GM18858 (cell line): ENCODE results near the gene WHRN.

Experiments
- ATAC-seq: cut with Tn5 transposase; IDR thresholded peaks from one replicate; pipeline ENCODE4 v1.9.1; 2021; ENCODE audit not compliant: unreplicated experiment

Gene WHRN

GRCh38 chr9:114450833-114451706, 54.2 kb downstream of the WHRN start:
- ATAC-seq, result no peak

GRCh38 chr9:114450181-114450580, 55.1 kb downstream of the WHRN start:
- no peak for ATAC-seq

- no peak for ATAC-seq
These were observed 56.0 kb downstream of the WHRN start for GRCh38 chr9:114449236-114449635.

DNA sequence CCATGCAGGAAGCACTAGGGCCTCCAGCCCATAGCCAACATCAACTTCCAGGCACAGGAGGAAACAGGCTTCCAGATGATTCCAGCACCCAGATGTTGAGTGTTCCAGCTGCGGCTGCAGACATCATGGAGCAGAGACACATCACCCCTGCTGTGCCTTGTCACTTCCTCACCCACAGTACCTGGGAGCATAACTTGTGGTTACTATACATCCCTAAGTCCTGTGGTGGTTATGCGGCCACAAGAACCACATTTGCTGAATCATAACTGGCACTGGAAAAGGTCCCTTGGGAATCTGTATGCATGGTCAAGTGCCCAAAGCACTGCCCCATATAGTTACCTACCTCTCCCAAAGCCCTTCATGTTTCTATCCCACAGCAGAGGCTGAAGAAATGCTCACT, 56.6 kb downstream of the WHRN start:
- ATAC-seq, result no peak

DNA sequence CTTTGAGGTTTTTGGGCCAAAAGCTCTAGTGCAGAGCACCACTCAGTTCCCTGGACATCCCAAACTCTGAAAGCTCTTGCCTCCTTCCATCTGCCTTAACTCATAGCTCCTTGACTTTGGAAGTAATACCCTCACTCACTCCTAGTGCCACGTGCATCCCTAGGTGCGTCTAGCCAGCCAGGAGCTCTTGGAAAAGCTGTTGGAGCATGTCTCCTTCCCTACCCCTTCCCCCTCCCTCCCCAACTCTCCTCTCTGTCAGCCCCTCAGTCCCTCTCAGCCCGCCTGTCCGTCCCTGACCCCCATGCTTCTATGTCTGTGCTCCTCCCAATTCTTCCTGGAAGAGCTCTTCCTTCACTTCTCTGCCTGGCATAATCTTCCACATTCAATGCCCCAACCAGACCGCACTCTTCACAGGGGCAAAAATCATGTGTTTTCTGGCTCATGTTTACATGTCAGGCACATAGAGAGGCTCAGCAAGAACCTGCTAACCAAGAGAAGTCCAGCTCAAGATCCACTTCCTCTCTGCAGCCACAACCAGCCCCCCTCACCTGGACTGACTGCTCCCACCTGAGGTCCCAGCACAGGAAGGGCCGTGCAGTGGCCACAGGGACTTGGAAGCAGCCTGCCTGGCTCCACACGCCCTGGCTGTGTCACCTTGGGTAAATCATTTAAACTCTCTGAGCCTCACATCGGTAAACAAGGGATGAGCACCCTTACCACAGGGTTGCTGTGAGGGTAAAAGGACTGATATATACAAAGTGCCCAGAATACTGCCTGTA, 58.4 kb downstream of the WHRN start:
- no peak for ATAC-seq

DNA sequence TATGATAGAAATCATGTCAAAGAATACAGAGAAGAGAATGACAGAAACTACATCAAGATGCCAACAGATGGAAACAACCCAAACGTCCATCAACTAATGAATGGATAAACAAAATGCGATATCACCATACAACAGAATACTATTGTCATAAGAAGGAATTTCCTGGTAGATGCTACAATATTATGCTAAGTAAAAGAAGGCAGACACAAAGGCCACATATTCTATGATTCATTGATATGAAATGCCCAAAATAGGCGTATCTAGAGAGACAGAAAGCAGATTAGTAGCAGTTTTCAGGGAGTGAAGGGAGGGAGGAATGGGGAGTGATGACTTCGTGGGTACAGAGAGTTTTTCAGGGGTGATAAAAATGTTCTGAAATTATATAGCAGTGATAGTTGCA, 59.2 kb downstream of the WHRN start:
- ATAC-seq, result no peak

GRCh38 chr9:114445616-114446015, 59.7 kb downstream of the WHRN start:
- no peak for ATAC-seq

DNA sequence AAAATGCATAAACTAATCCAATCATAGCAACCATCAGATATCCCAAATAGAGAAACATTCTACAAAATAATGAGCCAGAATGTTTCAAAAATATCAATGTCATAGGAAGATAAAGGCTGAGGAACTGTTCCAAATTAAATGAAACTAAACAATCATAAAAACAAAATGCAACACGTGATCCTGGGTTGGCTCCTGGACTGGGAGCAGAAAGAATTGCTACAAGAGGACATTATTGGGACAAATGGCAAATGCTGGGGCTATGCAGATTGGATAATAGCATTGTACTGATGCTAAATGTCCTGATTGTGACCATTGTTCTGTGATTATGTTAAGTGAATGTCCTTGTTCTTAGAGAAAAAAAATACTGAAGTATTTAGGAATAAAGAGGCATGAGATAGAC, 63.3 kb downstream of the WHRN start:
- ATAC-seq, result no peak

DNA sequence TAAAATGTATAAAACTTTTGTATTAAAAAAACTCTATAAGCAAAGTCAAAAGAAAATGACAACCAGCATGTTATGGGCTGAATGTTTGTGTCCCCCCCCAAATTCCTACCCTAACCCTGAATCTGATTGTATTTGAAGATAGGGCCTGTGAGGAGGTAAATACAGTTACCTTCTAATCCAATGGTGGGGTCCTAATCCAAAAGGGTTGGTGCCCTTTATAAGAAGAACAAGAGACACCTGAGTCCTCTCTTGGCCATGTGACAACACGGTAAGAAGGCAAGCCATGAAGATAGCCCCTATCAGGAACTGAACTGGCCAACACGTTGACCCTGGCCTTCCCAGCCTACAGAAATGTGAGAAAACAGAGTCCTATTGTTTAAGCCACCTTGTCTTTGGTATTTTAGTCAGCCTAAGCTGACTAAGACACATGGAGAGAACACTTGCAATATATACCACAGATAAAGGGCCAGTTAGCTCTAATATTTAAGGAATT, 67.8 kb downstream of the WHRN start:
- no peak for ATAC-seq

GRCh38 chr9:114434878-114435311, 70.4 kb downstream of the WHRN start:
- no peak for ATAC-seq

GRCh38 chr9:114433720-114434255, 71.5 kb downstream of the WHRN start:
- ATAC-seq, result no peak

- ATAC-seq, result no peak
These were observed 72.2 kb downstream of the WHRN start for GRCh38 chr9:114433086-114433485.

- no peak for ATAC-seq
These were observed 72.8 kb downstream of the WHRN start for GRCh38 chr9:114432323-114433067.

GRCh38 chr9:114431770-114432169, 73.5 kb downstream of the WHRN start:
- ATAC-seq, result no peak

DNA sequence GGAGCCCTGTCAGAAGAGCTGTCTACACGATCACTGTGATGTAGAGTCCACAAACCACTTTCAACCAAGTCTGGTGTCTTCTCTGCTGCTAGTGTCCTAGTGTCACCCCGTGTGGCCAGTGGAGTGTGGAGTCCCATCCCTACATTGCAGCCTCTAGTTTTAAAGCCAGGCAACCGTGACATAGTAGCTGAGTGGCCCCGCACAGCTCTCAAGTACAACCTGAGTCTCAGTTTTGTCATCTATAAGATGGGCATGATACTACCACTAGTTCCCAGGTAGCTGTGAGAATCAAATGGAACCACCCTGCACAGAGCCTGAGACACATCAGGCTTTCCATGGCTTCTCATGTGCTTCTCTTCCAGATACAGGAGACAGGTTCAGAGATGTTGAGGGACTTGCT, 74.3 kb downstream of the WHRN start:
- no peak for ATAC-seq

GRCh38 chr9:114430457-114430856, 74.8 kb downstream of the WHRN start:
- ATAC-seq, result no peak

DNA sequence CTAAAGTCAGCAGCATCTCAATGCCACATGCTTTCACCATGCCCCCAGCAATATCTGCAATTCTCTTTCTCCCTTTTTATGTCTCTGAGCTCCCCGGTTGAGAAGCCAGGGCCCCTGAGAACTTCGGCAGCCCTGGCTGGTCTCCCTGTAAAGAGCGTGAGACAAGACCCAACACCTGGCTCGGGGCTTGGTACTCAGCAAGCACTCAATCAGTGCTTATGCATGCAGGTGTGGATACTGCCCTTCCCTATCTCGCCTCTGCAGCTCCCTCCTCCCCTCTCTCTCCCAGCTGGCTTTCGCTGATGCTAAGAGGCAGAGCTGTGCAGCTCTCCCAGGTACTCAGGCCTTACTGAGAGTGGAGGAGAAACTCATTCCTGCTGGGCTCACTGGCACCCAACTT, 75.8 kb downstream of the WHRN start:
- no peak for ATAC-seq

- no peak for ATAC-seq
These were observed 76.8 kb downstream of the WHRN start for GRCh38 chr9:114428466-114428865.

DNA sequence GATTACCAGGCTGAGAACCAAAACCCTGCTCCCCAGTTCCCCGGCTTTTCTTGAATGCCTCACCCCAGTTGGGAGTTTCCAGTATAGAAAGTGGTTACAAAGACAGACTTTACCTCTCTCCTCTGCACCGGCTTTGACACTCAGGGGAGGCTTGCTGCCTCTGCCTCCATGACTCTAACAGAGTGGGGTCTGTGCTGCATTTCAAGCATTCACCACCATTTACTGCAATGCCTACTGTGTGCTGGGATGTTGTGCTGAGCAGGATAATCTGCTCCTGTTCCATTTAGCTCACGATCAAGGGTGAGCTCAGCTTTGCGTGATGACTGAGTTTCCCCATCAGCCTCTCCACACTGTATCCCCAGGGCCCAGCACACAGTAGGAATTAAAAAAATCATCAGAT, 77.6 kb downstream of the WHRN start:
- no peak for ATAC-seq

DNA sequence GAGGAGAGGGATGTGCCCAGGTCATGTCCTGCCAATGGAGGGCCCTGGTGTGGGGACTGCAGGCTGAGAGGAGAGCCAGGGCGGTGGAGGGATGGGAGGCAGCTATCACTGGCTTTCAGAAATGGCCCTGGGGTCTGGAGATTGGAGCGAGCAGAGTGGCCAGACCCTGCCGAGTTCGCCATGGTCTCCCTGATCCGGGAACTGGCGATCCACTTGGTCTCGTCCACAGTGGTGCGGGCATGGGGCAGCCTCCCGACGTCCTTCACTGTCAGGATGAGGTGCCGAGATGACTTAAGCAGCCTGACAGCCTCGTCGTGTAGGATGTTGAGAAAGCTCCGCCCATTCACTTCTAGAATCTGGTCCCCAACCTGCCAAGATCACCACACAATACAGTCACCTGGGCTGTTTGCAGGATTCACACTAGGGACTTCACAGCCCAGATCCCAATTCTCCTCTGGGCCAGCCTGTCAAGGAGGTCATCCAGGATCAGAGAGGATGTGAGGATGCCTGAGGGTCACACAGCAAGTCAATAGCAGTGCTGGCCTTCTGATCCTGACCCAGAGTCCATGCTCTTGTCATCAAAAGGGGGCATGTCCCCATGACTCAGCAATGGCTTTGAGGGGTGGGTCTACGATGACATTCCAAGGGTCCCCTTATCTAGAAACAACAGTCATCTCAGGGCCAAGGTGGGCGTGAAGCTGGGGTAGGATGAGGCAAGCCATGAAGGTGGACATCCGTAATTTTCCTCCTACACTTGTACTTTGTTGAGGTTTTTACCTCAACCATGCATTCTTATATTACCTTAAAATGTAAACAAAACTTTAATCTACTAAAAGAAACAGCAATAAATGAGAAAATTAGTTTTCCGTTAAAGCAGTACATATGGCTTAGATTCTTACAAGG, 79.0 kb downstream of the WHRN start:
- no peak for ATAC-seq
